Panc1 (cell line): ENCODE results near the gene VIPR2. TPM values are rescaled to one million over a fixed set of nuclear protein-coding genes. Genes with fewer than 3 reads are reported as not detected.

Source experiments
- ATAC-seq: fragments of 200-7000 bp; cut with Tn5 transposase; 2 replicates; pipeline ENCODE4 v1.9.1; 2020; ENCODE audit warnings: mild to moderate bottlenecking, moderate library complexity
- BruUV-seq: library from RNA; stranded (reverse); fragments of 400-500 nt; replicated peaks from 2 replicates; lab custom pipeline; 2021; lab: Mats Ljungman, UMichigan
- CTCF ChIA-PET: fragments of 300-600 bp; sonication (Branson Sonifier 250); formaldehyde crosslinking; loops from one replicate; lab custom pipeline; 2022; ENCODE audit warnings: antibody characterized with exemption; lab: Charles Lee
- POLR2A ChIA-PET: fragments of 300-600 bp; sonication (Branson Sonifier 250); formaldehyde crosslinking; loops from one replicate; lab custom pipeline; 2022; ENCODE audit warnings: antibody characterized with exemption; lab: Charles Lee
- DNase-seq: peaks from one replicate; pipeline ENCODE4 v3.0.0-alpha.2; 2010; ENCODE audit warnings: low read depth, low spot score
- H3K27ac ChIP-seq: 2 replicates; pipeline ENCODE4 v1.5.1; 2011; ENCODE audit warnings: mild to moderate bottlenecking, low read length, inconsistent platforms
- H3K27me3 ChIP-seq: fragments of 200-500 bp; sonication (Bioruptor generic); 2 replicates; pipeline ENCODE4 v1.6.0; 2014; ENCODE audit warnings: low read length, inconsistent platforms; ENCODE audit not compliant: control insufficient read depth, insufficient read depth
- H3K36me3 ChIP-seq: fragments of 200-500 bp; sonication (Bioruptor generic); 2 replicates; pipeline ENCODE4 v1.5.1; 2014; ENCODE audit warnings: inconsistent platforms, mild to moderate bottlenecking, low read length, moderate library complexity; ENCODE audit not compliant: control insufficient read depth, insufficient read depth
- H3K4me1 ChIP-seq: 2 replicates; pipeline ENCODE4 v1.5.1; 2011; ENCODE audit warnings: inconsistent platforms, mild to moderate bottlenecking, low read length, moderate library complexity; ENCODE audit not compliant: control insufficient read depth, insufficient read depth
- H3K4me3 ChIP-seq, 2 experiments: 2 replicates each; pipeline ENCODE4 v1.5.1; 2011 to 2012; ENCODE audit warnings: low read depth in 2 of 2, low read length in 2 of 2, mild to moderate bottlenecking in 2 of 2, inconsistent platforms in 1 of 2, moderate library complexity in 1 of 2
- H3K9me3 ChIP-seq: fragments of 200-500 bp; sonication (Bioruptor generic); 2 replicates; pipeline ENCODE4 v1.5.1; 2014; ENCODE audit warnings: low read depth, mild to moderate bottlenecking, inconsistent platforms, low read length, moderate library complexity; ENCODE audit not compliant: control insufficient read depth, insufficient read depth
- POLR2AphosphoS5 ChIP-seq: IDR thresholded peaks from 2 replicates; pipeline ENCODE4 v1.6.1; 2012; ENCODE audit warnings: mild to moderate bottlenecking, low read depth, low read length, moderate library complexity
- REST ChIP-seq, 2 experiments: IDR thresholded peaks; 2 replicates each; pipeline ENCODE4 v1.6.1; 2011 to 2012; ENCODE audit warnings: low read depth in 2 of 2, control low read depth in 1 of 2, low read length in 1 of 2, mild to moderate bottlenecking in 1 of 2, moderate library complexity in 1 of 2; ENCODE audit not compliant: insufficient read depth in 1 of 2
- SIN3A ChIP-seq: IDR thresholded peaks from 2 replicates; pipeline ENCODE4 v1.6.1; 2012; ENCODE audit warnings: low read depth, mild to moderate bottlenecking, low read length, moderate library complexity, borderline replicate concordance; ENCODE audit not compliant: insufficient read depth
- TCF7L2 ChIP-seq: IDR thresholded peaks from 2 replicates; pipeline ENCODE4 v1.6.1; 2011; ENCODE audit warnings: mild to moderate bottlenecking, low read depth, low read length, inconsistent platforms
- in situ Hi-C: cut with HindIII; loops from 2 replicates; pipeline ENCODE4 v1.10.0; 2016; ENCODE audit warnings: low sequenced_read_pairs, low pct_unique_long_range_greater_than_20kb
- intact Hi-C: fragments of 100-400 bp; cut with micrococcal nuclease; formaldehyde crosslinking; loops from one replicate; pipeline ENCODE4 v1.10.0; 2022; ENCODE audit not compliant: unreplicated experiment
- total RNA-seq: library from RNA; stranded (reverse); gene quantifications from one replicate; pipeline ENCODE4 v1.2.1, GENCODE V29; 2021; ENCODE audit not compliant: unreplicated experiment
- TF ChIP-seq, protein P1 (sequence below): fragments of 450-650 bp; IDR thresholded peaks from 2 replicates; pipeline ENCODE4 v1.5.1; 2017; ENCODE audit warnings: mild to moderate bottlenecking

The VIPR2 gene
- total RNA-seq, 1 experiment from 2014 or later, result not detected

GRCh38 chr7:158988302-158988862, 156.3 kb downstream of the VIPR2 start:
- intact Hi-C loops (no loop called here), in situ Hi-C loops (no loop called here)
- BruUV-seq, result no TSS peak
- 0 out of 2 replicates have a peak, but pooled peaks cover 3% of the 10 kb centered on the region for H3K9me3 ChIP-seq
- no peak overlapping the region for H3K27ac ChIP-seq
- POLR2A ChIA-PET, result no interaction called here
- no peaks in the 10 kb centered on the region for H3K4me1 ChIP-seq
- peaks cover 2% of the 10 kb centered on the region; the same call in 1 of the 2 replicates for H3K27me3 ChIP-seq
- no peaks in the 10 kb centered on the region for H3K36me3 ChIP-seq
- H3K4me3 ChIP-seq, result no peak overlapping the region
- CTCF ChIA-PET, result no interaction called here
- ATAC-seq (no peak), DNase-seq (no peak)
- TF ChIP-seq TCF7L2 (no peak), REST (IDR thresholded peaks at IDR 0.05; ENCODE audit: insufficient read depth in 1 of 2, low read depth in 2 of 2, low read length in 1 of 2) (no peak), SIN3A (no peak), POLR2AphosphoS5 (no peak)
- TF ChIP-seq, protein P1, sequence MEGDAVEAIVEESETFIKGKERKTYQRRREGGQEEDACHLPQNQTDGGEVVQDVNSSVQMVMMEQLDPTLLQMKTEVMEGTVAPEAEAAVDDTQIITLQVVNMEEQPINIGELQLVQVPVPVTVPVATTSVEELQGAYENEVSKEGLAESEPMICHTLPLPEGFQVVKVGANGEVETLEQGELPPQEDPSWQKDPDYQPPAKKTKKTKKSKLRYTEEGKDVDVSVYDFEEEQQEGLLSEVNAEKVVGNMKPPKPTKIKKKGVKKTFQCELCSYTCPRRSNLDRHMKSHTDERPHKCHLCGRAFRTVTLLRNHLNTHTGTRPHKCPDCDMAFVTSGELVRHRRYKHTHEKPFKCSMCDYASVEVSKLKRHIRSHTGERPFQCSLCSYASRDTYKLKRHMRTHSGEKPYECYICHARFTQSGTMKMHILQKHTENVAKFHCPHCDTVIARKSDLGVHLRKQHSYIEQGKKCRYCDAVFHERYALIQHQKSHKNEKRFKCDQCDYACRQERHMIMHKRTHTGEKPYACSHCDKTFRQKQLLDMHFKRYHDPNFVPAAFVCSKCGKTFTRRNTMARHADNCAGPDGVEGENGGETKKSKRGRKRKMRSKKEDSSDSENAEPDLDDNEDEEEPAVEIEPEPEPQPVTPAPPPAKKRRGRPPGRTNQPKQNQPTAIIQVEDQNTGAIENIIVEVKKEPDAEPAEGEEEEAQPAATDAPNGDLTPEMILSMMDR, result no peak

GRCh38 chr7:158987691-158988090, 157.0 kb downstream of the VIPR2 start:
- TF ChIP-seq, protein P1, result no peak
- TF ChIP-seq REST (IDR thresholded peaks at IDR 0.05; ENCODE audit: insufficient read depth in 1 of 2, low read depth in 2 of 2, low read length in 1 of 2) (no peak), TCF7L2 (no peak), SIN3A (no peak), POLR2AphosphoS5 (no peak)
- peaks cover 7% of the 10 kb centered on the region for H3K9me3 ChIP-seq
- no peak overlapping the region for H3K4me3 ChIP-seq
- in situ Hi-C loops, result no loop called here
- DNase-seq, result no peak
- H3K27me3 ChIP-seq, result peaks cover 2% of the 10 kb centered on the region; the same call in 1 of the 2 replicates
- H3K27ac ChIP-seq, result no peak overlapping the region
- POLR2A ChIA-PET, result no interaction called here
- no peaks in the 10 kb centered on the region for H3K36me3 ChIP-seq
- no peaks in the 10 kb centered on the region for H3K4me1 ChIP-seq
- no peak for ATAC-seq
- no TSS peak for BruUV-seq
- intact Hi-C loops, result no loop called here
- CTCF ChIA-PET, result no interaction called here
